GM21717 (cell line): ENCODE data around the gene RAI1.
"Not testable (repeated sequence)": the region's sequence is repeated elsewhere in the genome, so short reads cannot be mapped to it uniquely, and the experiment has no call there.

Experiments used
- ATAC-seq: cut with Tn5 transposase; IDR thresholded peaks from one replicate; pipeline ENCODE4 v1.9.1; 2021; ENCODE audit warnings: mild to moderate bottlenecking, moderate library complexity; ENCODE audit not compliant: unreplicated experiment

Gene RAI1

DNA sequence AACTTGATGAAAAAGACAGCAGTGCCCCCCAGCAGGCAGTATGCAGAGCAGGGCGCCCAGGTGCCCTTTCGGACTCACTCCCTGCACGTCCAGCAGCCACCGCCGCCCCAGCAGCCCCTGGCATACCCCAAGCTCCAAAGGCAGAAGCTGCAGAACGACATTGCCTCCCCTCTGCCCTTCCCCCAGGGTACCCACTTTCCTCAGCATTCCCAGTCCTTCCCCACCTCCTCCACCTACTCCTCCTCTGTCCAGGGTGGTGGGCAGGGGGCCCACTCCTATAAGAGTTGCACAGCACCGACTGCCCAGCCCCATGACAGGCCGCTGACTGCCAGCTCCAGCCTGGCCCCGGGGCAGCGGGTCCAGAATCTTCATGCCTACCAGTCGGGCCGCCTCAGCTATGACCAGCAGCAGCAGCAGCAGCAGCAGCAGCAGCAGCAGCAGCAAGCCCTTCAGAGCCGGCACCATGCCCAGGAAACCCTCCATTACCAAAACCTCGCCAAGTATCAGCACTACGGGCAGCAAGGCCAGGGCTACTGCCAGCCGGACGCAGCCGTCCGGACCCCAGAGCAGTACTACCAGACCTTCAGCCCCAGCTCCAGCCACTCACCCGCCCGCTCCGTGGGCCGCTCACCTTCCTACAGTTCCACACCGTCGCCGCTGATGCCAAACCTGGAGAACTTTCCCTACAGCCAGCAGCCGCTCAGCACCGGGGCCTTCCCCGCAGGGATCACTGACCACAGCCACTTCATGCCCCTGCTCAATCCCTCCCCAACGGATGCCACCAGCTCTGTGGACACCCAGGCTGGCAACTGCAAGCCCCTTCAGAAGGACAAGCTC lies 112.3 kb downstream of the RAI1 start:
- no peak for ATAC-seq

DNA sequence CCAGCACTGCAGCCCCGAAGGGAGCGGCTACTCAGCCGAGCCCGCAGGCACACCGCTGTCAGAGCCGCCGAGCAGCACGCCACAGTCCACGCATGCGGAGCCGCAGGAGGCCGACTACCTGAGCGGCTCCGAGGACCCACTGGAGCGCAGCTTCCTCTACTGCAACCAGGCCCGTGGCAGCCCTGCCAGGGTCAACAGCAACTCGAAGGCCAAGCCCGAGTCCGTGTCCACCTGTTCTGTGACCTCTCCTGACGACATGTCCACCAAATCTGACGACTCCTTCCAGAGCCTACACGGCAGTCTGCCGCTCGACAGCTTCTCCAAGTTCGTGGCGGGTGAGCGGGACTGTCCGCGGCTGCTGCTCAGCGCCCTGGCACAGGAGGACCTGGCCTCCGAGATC lies 113.1 kb downstream of the RAI1 start:
- no peak for ATAC-seq

DNA sequence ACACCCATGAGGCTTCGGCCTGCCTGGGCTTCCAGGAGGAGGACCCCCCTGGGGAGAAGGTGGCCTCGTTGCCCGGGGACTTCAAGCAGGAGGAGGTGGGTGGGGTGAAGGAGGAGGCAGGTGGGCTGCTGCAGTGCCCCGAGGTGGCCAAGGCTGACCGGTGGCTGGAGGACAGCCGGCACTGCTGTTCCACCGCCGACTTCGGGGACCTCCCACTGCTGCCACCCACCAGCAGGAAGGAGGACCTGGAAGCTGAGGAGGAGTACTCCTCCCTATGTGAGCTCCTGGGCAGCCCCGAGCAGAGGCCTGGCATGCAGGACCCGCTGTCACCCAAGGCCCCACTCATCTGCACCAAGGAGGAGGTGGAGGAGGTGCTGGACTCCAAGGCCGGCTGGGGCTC lies 114.0 kb downstream of the RAI1 start:
- ATAC-seq: no peak

DNA sequence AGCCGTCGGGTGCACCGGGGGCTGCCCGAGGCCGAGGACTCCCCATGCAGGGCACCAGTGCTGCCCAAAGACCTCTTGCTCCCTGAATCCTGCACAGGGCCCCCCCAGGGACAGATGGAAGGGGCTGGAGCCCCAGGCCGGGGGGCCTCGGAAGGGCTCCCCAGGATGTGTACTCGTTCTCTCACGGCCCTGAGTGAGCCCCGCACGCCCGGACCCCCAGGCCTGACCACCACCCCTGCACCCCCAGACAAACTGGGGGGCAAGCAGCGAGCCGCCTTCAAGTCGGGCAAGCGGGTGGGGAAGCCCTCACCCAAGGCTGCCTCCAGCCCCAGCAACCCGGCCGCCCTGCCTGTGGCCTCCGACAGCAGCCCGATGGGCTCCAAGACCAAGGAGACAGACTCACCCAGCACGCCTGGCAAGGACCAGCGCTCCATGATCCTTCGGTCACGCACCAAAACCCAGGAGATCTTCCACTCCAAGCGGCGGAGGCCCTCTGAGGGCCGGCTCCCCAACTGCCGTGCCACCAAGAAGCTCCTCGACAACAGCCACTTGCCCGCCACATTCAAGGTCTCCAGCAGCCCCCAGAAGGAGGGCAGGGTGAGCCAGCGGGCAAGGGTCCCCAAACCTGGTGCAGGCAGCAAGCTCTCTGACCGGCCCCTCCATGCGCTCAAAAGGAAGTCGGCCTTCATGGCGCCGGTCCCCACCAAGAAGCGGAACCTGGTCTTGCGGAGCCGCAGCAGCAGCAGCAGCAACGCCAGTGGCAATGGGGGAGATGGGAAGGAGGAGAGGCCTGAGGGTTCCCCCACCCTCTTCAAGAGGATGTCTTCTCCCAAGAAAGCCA lies 114.9 kb downstream of the RAI1 start:
- no peak for ATAC-seq

DNA sequence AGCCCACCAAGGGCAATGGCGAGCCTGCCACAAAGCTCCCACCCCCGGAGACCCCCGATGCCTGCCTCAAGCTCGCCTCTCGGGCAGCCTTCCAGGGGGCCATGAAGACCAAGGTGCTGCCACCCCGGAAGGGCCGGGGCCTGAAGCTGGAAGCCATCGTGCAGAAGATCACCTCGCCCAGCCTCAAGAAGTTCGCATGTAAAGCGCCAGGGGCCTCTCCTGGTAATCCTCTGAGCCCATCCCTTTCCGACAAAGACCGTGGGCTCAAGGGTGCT lies 115.5 kb downstream of the RAI1 start:
- no peak for ATAC-seq

DNA sequence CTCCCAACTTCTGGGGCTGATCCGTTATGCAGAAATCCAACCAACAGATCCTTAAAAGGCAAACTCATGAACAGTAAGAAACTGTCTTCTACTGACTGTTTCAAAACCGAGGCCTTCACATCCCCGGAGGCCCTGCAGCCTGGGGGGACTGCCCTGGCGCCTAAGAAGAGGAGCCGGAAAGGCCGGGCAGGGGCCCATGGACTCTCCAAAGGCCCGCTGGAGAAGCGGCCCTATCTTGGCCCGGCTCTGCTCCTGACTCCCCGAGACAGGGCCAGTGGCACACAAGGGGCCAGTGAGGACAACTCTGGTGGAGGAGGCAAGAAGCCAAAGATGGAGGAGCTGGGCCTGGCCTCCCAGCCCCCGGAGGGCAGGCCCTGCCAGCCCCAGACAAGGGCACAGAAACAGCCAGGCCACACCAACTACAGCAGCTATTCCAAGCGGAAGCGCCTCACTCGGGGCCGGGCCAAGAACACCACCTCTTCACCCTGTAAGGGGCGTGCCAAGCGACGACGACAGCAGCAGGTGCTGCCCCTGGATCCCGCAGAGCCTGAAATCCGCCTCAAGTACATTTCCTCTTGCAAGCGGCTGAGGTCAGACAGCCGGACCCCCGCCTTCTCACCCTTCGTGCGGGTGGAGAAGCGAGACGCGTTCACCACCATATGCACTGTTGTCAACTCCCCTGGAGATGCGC lies 116.0 kb downstream of the RAI1 start:
- ATAC-seq: no peak

DNA sequence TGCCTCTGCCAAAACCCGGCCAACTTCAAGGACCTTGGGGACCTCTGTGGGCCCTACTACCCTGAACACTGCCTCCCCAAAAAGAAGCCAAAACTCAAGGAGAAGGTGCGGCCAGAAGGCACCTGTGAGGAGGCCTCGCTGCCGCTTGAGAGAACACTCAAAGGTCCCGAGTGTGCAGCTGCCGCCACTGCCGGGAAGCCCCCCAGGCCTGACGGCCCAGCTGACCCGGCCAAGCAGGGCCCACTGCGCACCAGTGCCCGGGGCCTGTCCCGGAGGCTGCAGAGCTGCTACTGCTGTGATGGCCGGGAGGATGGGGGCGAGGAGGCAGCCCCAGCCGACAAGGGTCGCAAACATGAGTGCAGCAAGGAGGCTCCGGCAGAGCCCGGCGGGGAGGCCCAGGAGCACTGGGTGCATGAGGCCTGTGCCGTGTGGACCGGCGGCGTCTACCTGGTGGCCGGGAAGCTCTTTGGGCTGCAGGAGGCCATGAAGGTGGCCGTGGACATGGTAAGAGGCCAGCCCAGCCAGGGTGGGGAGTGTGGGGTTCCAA lies 116.8 kb downstream of the RAI1 start:
- no peak for ATAC-seq

DNA sequence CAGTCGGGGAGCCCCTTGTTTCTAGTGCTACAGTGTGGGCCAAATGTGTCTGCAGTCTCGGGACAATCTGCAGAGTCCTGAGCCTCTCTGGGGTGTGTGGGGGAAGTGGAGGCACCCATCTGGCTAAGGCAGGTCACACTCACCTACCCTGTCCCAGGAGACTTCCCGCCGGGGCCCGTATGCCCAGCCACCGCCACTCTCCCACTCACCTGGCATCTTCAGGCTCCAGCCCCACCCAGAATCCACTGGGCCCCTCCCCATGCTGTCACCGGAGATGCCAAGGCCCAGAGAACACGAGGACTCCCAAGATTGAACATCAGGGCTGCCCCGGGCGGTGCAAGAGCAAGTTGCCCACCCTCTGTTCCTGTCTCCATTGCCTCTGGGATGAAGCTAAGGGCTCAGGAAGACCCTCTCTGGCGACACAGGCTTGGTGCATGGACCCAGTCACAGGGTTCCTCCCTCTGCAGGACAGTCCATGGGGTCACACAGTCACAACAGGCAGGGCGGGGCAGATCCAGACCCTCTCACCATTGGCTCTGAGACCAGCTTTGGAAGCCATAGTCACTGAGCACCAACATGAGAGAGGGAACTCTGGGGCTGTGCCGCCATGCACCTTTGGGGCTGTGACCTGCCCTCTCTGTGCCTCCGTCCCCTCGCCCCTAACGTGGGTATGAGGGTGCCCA lies 117.5 kb downstream of the RAI1 start:
- ATAC-seq: no peak

DNA sequence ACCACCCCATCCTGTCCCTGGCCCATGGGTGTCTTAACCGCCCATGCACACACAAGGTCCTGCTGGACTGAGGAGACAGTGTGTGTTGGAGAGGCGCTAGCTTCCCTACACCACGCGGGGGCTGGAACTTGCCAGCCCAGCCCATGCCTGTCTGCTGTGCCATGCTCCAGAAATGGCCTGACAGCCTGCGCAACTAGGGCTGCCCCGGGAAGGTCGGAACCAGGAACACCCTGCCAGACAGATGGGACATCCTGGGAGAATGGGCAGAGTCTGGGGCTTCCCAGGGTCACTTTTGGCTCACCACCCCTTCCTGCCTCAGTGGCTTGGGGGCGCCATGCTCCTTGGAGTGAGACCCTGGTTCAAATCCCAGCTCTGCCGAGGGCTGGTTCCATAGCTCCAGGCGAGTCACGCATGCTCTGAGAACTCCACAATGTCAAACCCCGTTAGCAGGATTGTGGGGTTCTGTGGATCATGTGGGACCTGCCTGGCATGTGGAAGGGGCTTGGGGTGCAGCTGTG lies 119.3 kb downstream of the RAI1 start:
- no peak for ATAC-seq

DNA sequence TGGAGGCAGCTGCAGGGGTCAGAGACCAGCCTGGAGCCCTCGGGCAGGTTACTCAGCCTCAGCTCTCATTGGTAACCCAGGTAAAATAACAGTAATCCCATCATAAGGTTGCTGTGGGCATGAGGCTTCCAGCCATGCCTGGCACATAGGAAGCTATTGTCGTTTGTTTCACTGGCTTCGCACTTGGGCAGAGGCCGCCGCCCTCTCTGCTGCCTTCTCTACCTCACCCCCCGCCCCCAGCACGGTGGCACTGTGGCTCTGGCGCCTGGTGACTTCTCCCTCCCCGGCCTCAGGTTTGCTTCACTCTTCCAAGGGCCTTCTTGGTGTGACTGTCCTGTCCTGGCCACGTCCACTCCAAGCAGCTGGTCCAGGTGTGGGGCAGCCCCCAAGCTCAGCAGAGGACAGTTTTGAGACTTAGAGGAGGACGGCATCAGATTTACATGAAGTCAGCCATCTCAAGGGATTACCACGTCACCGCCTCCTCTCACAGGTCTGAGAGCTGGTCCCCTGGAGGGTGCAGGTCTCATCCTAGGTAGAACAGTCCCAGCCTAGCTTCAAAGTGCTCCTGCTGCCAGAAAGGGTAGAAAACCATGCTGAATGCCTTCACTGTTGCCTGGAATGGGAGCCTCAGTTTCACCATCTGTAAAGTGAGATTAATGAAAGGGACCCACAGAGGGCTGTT lies 120.7 kb downstream of the RAI1 start:
- no peak for ATAC-seq

DNA sequence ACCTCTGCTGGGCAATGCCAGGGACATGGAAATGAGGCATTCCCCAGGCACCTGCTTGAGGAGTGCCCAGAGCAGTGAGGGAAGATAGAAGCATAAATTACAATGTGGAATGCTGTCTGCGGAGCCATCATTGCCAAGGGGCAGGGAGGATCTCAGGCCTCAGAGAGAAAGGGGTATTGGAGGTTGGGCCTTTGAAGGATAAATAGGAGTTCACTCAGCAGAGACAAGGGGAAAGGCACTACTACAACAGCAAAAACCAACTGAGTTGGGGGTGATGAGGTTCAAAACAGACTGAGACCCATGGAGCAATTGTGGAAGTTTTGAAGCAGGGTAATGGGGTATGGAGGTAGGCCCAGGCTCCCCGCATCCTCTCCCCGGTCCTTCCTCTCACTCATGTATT lies 122.7 kb downstream of the RAI1 start:
- ATAC-seq: no peak

DNA sequence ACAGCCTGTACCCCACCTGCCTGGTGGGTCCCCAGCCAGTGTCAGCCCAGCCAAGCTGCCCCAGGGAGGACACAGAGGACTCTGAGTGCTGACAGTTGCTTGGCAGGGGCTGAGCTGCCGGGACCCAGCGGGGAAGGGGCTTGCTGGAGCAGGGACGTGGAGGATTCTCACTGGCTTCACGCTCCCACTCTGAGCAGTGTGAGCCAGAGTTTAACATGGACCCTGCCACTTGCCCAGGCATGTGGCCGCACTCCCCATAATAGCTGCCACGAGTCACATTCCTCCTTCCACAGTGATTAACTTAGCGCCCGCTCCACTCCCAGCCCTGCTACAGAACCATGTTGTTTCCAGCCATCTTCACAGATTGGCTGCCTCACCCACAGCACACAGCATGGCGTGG lies 124.3 kb downstream of the RAI1 start:
- no peak for ATAC-seq

DNA sequence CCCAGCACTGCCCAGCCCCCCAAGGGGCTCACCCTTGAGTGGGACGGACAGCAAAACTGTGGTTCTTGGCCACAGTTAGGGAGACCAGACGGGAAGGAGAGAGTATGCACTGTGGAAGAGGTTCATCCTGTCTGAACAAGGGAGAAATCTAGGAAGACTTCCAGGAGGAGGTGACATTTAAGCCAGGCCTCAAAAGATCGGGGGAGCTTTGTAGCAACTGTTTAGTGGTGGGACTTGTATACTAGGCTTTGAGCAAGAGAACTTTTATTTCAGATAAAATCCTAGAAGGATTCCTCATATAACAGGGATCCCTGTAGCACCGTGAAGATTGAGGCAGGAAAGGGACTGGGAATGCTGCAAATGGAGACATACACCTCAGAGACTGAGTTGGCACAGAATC lies 124.8 kb downstream of the RAI1 start:
- ATAC-seq: no peak

DNA sequence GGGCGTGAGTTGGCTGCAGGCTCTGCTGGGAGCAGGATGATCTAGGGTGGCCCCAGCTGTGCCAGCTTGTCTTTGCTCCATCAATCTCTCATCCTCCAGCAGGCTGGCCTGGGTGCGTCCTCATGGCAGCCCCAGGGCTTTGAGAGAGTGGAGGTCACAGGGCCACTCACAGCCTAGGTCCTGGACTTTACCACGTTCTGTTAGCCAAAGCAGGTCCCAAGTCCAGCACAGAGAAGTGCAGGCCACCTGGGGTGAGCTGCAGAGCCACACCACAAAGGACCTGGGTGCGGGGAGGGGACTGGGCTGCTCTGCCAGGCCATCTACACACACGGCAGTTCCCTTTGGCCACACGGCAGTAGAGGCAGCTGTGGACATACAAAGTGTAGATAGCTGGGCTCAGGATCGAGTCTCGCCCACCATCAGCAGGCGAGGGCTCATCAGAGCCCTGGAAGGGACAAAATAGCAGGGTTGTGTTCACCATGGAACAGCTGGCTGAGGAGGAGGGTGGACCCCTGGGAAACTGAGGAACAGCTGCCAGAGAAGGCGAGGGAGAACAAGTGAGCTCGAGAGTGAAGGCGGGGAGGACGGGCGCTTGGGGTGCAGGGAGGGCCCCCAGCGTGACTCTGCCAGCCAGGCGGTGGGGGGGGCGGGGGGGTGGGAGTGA lies 125.5 kb downstream of the RAI1 start:
- no peak for ATAC-seq

DNA sequence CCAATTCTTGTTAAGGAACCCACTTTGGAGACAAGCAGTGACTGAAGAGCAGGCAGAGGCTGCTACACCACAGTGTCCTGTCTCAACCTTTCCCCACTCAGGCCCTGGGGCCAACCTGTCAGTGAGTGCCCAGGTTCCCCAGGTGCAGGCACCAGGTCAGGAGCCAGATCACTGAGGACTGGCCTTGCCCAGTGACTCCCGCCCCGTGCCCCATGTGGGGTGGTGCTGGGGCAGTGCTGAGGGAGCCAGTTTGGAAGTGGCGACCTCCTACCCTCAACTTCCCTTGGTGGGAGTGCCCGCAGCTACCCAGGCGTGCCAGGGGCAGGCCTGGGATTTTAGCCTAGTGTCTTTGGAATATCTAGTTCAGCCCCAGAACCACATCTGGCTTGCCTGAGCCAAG lies 126.2 kb downstream of the RAI1 start:
- no peak for ATAC-seq

DNA sequence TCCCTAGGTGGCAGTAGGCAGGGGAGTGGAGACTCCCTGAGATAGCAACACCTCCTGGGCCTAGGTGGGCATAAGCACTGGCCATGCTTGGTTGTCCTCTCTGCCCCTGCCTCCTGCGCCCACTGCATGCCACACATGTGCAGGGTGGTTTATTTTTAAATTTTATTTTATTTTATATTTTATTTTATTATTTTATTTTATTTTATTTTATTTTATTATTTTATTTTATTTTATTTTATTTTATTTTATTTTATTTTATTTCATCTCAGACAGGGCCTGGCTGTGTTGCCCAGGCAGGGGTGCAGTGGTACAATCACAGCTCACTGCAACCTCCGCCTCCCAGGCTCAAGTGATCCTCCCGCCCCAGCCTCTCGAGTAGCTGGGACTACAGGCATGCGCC lies 126.9 kb downstream of the RAI1 start:
- not testable (repeated sequence) for ATAC-seq

DNA sequence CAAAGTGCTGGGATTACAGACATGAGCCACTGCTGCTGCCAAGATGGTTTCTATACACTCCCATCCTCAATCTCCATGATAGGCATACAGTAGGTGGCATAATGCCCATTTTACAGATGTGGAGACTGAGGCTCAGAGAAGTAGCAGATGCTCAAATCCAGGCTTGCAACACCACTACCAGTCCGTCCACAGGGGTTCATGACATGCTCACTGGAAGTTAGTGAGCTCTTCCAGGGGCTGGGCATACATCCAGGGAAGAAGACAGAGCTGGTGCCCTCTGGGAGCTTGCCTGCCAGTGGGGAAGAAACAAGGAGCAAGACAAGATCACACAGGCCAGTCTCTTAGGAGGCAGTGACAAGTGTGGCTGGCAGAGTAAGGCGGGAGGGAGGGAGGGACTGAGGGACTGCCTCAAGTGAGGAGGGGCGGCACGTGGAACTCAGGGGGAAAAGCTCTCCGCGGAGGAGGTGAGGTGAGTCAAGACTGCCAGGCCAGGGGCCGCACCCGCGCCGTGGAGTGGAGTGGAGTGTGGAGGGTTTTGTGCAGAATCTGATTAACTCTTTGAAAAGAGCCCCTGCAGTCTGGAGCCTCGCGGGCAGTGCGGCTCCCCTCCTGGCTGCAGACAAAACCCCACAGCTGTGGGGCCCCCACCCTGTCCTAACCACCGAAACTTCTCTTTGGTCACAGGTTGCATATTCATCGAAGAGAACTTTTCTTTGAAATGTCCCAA lies 127.6 kb downstream of the RAI1 start:
- no peak for ATAC-seq

DNA sequence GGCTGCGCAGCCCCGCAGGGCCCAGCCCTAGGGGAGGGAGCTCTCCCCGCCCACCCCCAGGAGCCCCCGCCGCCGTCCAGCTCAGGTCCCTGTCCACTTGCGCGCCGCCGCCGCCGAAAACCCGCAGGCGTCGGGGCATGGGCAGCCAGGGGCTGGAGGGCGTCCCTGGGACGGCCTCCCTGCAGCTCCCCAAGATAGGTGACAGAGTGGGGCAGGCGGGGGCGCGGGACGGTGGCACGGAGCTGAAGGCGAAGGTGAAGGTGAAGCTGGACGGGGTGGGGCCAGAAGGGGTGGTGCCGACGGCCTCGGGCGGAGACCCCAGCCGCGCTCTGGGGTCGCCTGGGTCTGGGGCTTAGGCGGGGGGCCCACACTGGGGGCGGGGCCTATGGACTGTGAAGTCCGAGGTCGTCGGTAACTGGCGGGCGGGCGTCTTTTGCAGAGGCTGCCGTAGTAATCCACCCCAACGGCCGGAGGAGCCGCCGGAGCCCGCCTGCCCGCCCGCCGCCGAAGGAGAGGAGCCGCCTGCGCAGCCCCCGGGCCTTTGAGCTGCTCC lies 128.3 kb downstream of the RAI1 start:
- ATAC-seq: no peak
